Measurements from ENCODE around the gene XG.

The XG gene

DNA sequence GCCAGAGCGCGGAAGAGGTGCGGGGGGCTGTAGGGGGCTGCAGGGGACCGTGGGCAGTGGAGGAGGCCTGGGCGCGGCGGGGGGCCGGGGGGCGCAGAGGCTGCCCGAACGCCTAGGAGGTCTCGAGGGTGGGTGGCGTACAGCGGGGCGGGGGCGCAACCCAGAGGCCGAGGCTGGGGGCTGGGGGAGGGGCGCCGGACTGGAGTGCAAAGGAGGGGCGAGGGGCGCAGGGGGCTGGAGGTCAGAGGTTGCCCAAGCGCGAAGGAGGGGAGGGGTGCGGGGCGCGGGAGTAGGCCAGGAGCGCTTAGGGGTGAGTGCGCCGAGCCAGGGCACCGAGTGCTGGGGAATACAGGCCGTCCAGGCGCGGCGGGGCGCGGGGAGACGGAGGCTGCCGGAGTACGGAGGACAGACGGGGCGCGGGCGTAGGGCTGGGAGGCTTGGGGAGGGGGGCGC, 77.1 kb downstream of the XG start:
- TF ChIP-seq SIN3A (IDR thresholded peaks at IDR 0.05; ENCODE audit: borderline replicate concordance, insufficient read depth, low read length) (no peak), FOXP2 (optimal IDR thresholded peaks at IDR 0.05; ENCODE audit: borderline replicate concordance, extremely low read depth, extremely low read length, insufficient read depth) (no peak), TAF1 (IDR thresholded peaks at IDR 0.05; ENCODE audit: borderline replicate concordance, insufficient read depth, low read length) (no peak), POLR2AphosphoS5 (IDR thresholded peaks at IDR 0.05; ENCODE audit: low read depth, low read length) (no peak)
- TF ChIP-seq, protein P1, sequence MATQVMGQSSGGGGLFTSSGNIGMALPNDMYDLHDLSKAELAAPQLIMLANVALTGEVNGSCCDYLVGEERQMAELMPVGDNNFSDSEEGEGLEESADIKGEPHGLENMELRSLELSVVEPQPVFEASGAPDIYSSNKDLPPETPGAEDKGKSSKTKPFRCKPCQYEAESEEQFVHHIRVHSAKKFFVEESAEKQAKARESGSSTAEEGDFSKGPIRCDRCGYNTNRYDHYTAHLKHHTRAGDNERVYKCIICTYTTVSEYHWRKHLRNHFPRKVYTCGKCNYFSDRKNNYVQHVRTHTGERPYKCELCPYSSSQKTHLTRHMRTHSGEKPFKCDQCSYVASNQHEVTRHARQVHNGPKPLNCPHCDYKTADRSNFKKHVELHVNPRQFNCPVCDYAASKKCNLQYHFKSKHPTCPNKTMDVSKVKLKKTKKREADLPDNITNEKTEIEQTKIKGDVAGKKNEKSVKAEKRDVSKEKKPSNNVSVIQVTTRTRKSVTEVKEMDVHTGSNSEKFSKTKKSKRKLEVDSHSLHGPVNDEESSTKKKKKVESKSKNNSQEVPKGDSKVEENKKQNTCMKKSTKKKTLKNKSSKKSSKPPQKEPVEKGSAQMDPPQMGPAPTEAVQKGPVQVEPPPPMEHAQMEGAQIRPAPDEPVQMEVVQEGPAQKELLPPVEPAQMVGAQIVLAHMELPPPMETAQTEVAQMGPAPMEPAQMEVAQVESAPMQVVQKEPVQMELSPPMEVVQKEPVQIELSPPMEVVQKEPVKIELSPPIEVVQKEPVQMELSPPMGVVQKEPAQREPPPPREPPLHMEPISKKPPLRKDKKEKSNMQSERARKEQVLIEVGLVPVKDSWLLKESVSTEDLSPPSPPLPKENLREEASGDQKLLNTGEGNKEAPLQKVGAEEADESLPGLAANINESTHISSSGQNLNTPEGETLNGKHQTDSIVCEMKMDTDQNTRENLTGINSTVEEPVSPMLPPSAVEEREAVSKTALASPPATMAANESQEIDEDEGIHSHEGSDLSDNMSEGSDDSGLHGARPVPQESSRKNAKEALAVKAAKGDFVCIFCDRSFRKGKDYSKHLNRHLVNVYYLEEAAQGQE (IDR thresholded peaks at IDR 0.05; ENCODE audit: insufficient read depth in 1 of 2, low read depth in 2 of 2, low read length in 2 of 2) = no peak

DNA sequence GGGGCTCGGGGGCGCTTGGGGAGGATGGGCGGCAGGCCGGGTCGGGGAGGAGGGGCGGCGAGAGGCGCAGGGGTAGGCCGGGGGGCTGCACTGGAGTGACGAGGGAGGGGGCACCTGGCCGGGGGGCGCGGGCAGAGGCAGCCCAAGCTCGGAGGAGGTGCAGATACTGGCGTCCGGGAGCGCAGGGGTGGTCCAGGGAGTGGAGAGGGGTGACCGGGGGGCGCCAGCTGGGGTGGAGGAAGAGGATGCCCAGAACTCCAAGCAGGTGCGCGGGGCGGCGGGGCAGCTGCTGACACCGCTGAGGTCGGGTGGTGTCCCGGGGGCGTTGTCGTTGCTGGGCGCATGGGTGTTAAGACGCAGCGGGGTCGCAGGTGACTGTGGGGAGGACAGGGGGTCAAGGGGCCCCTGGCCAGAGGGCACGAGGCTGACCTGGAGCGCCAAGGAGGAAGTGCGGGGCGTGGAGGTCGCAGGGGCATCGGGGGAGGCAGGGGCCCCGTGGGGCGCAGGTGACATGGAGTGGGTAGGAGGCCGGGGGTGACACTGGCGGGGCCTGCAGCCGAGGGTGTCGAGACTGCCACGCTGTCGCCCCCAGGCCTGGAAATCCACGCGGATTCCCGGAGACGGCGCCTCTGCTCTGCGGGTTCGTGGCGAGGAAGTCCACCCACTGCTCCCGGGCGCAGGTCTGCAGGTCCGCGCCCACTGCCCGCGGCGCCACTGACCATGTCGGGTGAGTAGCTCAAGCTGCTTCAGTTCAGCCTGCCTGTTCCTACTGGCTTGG, 77.8 kb downstream of the XG start:
- TF ChIP-seq, protein P1 (IDR thresholded peaks at IDR 0.05; ENCODE audit: insufficient read depth in 1 of 2, low read depth in 2 of 2, low read length in 2 of 2) = no peak
- TF ChIP-seq POLR2AphosphoS5 (IDR thresholded peaks at IDR 0.05; ENCODE audit: low read depth, low read length) (no peak), TAF1 (IDR thresholded peaks at IDR 0.05; ENCODE audit: borderline replicate concordance, insufficient read depth, low read length) (no peak), SIN3A (IDR thresholded peaks at IDR 0.05; ENCODE audit: borderline replicate concordance, insufficient read depth, low read length) (no peak), FOXP2 (optimal IDR thresholded peaks at IDR 0.05; ENCODE audit: borderline replicate concordance, extremely low read depth, extremely low read length, insufficient read depth) (no peak)

DNA sequence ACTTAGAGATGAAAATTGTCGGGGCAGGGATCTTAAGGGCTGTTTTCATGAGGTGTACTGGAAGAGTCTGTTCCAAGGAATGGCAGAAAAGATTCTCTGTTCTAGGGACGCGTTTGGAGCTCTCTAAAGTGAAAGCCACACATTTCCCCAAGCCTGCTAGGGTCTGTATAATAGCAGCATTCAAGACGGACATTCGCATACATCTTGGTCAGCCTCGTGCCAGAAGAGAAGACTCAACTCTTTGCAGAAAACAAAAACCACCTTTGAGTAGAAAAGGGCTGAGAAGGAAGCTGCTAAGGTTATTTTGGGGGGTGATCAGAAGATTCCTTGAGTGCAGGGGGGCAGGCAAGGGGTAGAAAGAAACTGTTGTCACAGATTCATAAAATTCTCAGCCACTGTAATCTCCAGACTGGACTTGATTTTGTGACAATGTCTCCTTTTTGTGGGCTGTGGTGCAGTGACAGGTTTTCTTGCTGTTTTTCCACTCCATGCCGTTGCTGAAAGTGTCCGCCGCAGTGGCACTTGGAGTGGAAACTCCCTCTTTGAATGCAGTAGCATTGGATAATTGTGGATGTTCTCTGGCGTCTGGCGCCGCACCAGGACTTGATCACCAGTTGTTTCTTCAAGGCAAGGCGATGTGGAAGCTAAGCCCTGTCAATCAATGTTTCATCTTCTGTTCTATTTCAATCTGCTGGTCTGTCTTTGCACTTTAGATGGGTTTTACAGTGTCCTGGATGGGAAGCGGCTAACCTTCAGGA, 79.8 kb downstream of the XG start:
- TF ChIP-seq POLR2AphosphoS5 (IDR thresholded peaks at IDR 0.05; ENCODE audit: low read depth, low read length) (no peak), FOXP2 (optimal IDR thresholded peaks at IDR 0.05; ENCODE audit: borderline replicate concordance, extremely low read depth, extremely low read length, insufficient read depth) (no peak), TAF1 (IDR thresholded peaks at IDR 0.05; ENCODE audit: borderline replicate concordance, insufficient read depth, low read length) (no peak), SIN3A (IDR thresholded peaks at IDR 0.05; ENCODE audit: borderline replicate concordance, insufficient read depth, low read length) (no peak)
- TF ChIP-seq, protein P1 (IDR thresholded peaks at IDR 0.05; ENCODE audit: insufficient read depth in 1 of 2, low read depth in 2 of 2, low read length in 2 of 2) = no peak

DNA sequence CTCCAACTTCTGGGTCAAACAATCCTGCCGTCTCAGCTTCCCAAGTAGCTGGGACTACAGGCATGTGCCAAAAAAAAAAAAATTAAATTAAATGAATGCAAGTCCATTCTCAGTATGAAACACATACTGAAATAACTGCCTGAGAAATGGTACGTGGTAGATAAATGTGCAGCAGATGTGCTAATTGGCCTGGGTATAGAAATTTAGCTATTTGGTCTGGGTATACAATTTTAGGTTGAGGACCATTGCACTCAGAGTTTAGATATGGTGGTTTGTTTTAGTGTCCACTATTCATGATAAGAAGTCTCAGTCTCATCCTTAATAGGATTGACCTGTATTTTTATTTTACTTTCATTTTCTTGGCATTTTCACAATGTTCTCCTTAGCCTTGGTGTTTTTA, 86.1 kb downstream of the XG start:
- TF ChIP-seq POLR2AphosphoS5 (IDR thresholded peaks at IDR 0.05; ENCODE audit: low read depth, low read length) (no peak), SIN3A (IDR thresholded peaks at IDR 0.05; ENCODE audit: borderline replicate concordance, insufficient read depth, low read length) (no peak), TAF1 (IDR thresholded peaks at IDR 0.05; ENCODE audit: borderline replicate concordance, insufficient read depth, low read length) (no peak), FOXP2 (optimal IDR thresholded peaks at IDR 0.05; ENCODE audit: borderline replicate concordance, extremely low read depth, extremely low read length, insufficient read depth) (no peak)
- TF ChIP-seq, protein P1 (IDR thresholded peaks at IDR 0.05; ENCODE audit: insufficient read depth in 1 of 2, low read depth in 2 of 2, low read length in 2 of 2) = no peak
